Ishikawa (cell line): Measurements from ENCODE around the gene ADAMTS16.

ENCODE experiments used
- CEBPB ChIP-seq: IDR thresholded peaks from 2 replicates; pipeline ENCODE4 v1.6.1; 2012
- CREB1 ChIP-seq: IDR thresholded peaks from 2 replicates; pipeline ENCODE4 v1.6.1; 2012; ENCODE audit warnings: low read depth
- EGR1 ChIP-seq: IDR thresholded peaks from 2 replicates; pipeline ENCODE4 v1.6.1; 2012
- EP300 ChIP-seq: IDR thresholded peaks from 2 replicates; pipeline ENCODE4 v1.6.1; 2012; ENCODE audit warnings: borderline replicate concordance
- FOXM1 ChIP-seq: IDR thresholded peaks from 2 replicates; pipeline ENCODE4 v1.6.1; 2012; ENCODE audit warnings: low read depth, borderline replicate concordance
- MAX ChIP-seq: IDR thresholded peaks from 2 replicates; pipeline ENCODE4 v1.6.1; 2012
- NFIC ChIP-seq: IDR thresholded peaks from 2 replicates; pipeline ENCODE4 v1.6.1; 2012
- RAD21 ChIP-seq: IDR thresholded peaks from 2 replicates; pipeline ENCODE4 v1.6.1; 2012; ENCODE audit warnings: low read depth
- REST ChIP-seq: IDR thresholded peaks from 2 replicates; pipeline ENCODE4 v1.6.1; 2012; ENCODE audit warnings: low read depth, mild to moderate bottlenecking
- TAF1 ChIP-seq: IDR thresholded peaks from 2 replicates; pipeline ENCODE4 v1.6.1; 2012; ENCODE audit warnings: low read depth, mild to moderate bottlenecking
- TCF12 ChIP-seq: IDR thresholded peaks from 2 replicates; pipeline ENCODE4 v1.6.1; 2012; ENCODE audit warnings: low read depth
- TEAD4 ChIP-seq: IDR thresholded peaks from 2 replicates; pipeline ENCODE4 v1.6.1; 2012
- USF1 ChIP-seq: IDR thresholded peaks from 2 replicates; pipeline ENCODE4 v1.6.1; 2012
- YY1 ChIP-seq: IDR thresholded peaks from 2 replicates; pipeline ENCODE4 v1.6.1; 2012; ENCODE audit warnings: low read depth
- ZBTB7A ChIP-seq: IDR thresholded peaks from 2 replicates; pipeline ENCODE4 v1.6.1; 2012; ENCODE audit warnings: low read depth

Gene ADAMTS16

GRCh38 chr5:5156471-5157082 lies 16.4 kb downstream of the ADAMTS16 start:
- TF ChIP-seq MAX: no peak
- no peak for TF ChIP-seq EGR1
- no peak for TF ChIP-seq YY1
- TF ChIP-seq CEBPB: no peak
- TF ChIP-seq ZBTB7A: no peak
- TF ChIP-seq TCF12: no peak
- no peak for TF ChIP-seq TEAD4
- no peak for TF ChIP-seq FOXM1
- TF ChIP-seq NFIC: no peak
- TF ChIP-seq RAD21: no peak
- TF ChIP-seq TAF1: no peak
- TF ChIP-seq EP300: no peak
- no peak for TF ChIP-seq REST
- TF ChIP-seq CREB1: no peak

GRCh38 chr5:5158472-5158895 lies 18.4 kb downstream of the ADAMTS16 start:
- TF ChIP-seq TAF1 (no peak), MAX (no peak), USF1 (no peak), REST (no peak)

GRCh38 chr5:5159282-5160103 lies 19.4 kb downstream of the ADAMTS16 start:
- no peak for TF ChIP-seq RAD21
- TF ChIP-seq ZBTB7A: no peak
- no peak for TF ChIP-seq FOXM1
- no peak for TF ChIP-seq TCF12
- TF ChIP-seq NFIC: no peak
- no peak for TF ChIP-seq EP300
- TF ChIP-seq TEAD4: no peak
- no peak for TF ChIP-seq MAX
- no peak for TF ChIP-seq CEBPB
- no peak for TF ChIP-seq EGR1
- no peak for TF ChIP-seq TAF1
- no peak for TF ChIP-seq REST
- TF ChIP-seq YY1: no peak
- no peak for TF ChIP-seq CREB1

- no peak for TF ChIP-seq YY1
- no peak for TF ChIP-seq MAX
- TF ChIP-seq USF1: no peak
- no peak for TF ChIP-seq TCF12
- no peak for TF ChIP-seq CEBPB
Observed at GRCh38 chr5:5164163-5164562, 24.0 kb downstream of the ADAMTS16 start.
